Left hindlimb (tissue), 1 donor: ENCODE measurements around the gene TRMT112.

Experiments
- DNase-seq: peaks from one replicate; pipeline ENCODE4 v3.0.0-alpha.2; 2018

Gene TRMT112

DNA sequence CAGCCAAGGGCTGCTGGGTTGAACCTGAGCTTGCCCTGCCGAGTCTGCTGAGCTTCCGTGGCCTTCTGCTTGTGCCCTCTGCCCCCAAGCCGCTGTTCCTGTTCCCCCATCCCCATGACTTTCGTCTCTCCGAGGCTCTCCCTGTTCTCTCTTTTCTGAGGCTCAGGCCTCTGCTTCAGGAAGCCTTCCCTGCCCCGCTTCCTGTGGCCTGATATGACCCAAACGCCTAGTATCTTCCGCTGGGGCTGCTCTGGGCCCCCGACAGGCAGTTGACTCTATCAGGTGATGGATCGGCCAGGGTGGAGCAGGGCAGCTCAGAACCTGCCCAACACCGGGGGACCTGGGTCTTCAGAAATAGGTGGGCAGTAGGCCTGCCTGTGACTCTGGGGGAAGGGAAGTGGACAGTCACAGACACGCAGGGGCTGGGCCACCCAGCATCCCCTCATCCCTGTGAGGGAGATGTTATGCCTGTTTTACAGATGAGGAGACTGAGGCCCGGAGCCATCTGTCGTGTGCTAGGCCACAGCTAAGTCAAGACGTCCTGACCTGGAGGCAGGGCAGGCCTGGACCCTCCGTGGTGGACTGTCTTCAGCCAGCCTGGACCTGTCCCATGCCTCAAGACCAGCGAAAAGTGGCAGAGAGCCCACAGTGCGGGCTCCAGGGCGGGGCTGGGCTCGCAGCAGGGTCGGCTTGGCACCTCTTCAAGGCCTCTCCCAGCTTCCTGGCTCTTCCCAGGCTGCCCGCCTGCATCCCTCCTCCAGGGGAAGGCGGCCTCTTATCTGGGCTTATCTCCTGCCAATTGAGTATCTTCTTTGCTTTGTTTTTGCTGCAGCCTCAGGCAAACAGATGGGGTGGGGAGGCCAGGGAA, 49.1 kb downstream of the TRMT112 start:
- DNase-seq: peak; percentile 77

DNA sequence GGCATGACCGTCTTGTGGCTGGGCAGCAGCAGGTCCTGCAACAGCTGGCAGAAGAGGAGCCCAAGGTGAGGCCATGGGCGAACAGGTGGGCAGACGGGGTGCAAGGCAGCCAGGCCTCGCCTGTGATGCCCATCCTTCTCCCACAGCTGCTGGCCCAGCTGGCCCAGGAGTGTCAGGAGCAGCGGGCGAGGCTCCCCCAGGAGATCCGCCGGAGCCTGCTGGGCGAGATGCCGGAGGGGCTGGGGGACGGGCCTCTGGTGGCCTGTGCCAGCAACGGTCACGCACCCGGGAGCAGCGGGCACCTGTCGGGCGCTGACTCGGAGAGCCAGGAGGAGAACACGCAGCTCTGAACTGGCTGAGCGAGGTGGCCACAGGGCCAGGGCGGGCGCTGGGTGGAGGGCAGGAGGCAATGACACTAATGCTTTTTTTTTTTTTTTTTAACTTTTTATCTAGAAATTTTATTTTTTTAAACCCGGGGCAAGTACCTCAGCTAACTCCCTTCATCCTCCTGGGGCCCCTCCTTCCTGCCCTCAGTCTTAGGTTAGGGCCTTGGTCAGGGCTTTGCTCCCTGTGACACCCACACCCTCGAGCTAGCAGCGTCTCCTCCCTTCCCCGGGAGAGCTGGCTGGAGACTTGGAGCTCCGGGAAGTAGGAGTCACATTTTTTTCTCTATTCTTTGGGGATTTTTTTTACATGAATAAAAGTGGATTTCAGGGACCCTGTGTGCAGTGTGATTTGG, 50.0 kb downstream of the TRMT112 start:
- DNase-seq: no peak
